HCT116 (cell line): Measurements from ENCODE around the gene TAMALIN. TPM values are rescaled to one million over a fixed set of nuclear protein-coding genes. Genes with fewer than 3 reads are reported as not detected.

Experiments
- ATAC-seq: fragments of 200-7000 bp; cut with Tn5 transposase; 2 replicates; pipeline ENCODE4 v1.9.1; 2020; ENCODE audit warnings: mild to moderate bottlenecking, moderate library complexity
- BruUV-seq: library from RNA; stranded (reverse); fragments of 400-500 nt; replicated peaks from 2 replicates; lab custom pipeline; 2021; lab: Mats Ljungman, UMichigan
- CTCF ChIA-PET: fragments of 300-600 bp; sonication (Branson Sonifier 250); formaldehyde crosslinking; loops from one replicate; lab custom pipeline; 2021; ENCODE audit warnings: antibody characterized with exemption; lab: Charles Lee
- POLR2A ChIA-PET: fragments of 300-600, 350-600 bp; sonication (Branson Sonifier 250); formaldehyde crosslinking; loops from one replicate; lab custom pipeline; 2021; ENCODE audit warnings: antibody characterized with exemption; lab: Charles Lee
- RAD21 ChIA-PET, 2 experiments: fragments of 300-600 bp; sonication (Branson Sonifier 250); formaldehyde crosslinking; loops; one replicate each; lab custom pipeline; 2023; ENCODE audit warnings: low total read pairs in 2 of 2; ENCODE audit not compliant: uncharacterized antibody in 2 of 2, unreplicated experiment in 2 of 2, low non-redundant PET in 1 of 2; lab: Charles Lee
- DNase-seq: peaks from one replicate; pipeline ENCODE4 v3.0.0-alpha.2; 2010; ENCODE audit warnings: low read depth, low spot score
- H2AFZ ChIP-seq: fragments of 200-600 bp; shearing (Covaris generic), sonication (generic); 2 replicates; pipeline ENCODE4 v1.6.1; 2017; ENCODE audit warnings: low read depth, mixed run types, mixed read lengths, antibody characterized with exemption, low read length; ENCODE audit not compliant: poor library complexity, severe bottlenecking
- H3K27ac ChIP-seq: 2 replicates; pipeline ENCODE4 v1.5.1; 2012; ENCODE audit warnings: low read depth, low read length
- H3K27me3 ChIP-seq: fragments of 200-600 bp; sonication (generic); 2 replicates; pipeline ENCODE4 v1.6.1; 2016; ENCODE audit warnings: mixed run types, low read length, mixed read lengths; ENCODE audit not compliant: insufficient read depth
- H3K36me3 ChIP-seq, 2 experiments: fragments of 200-500 bp in 1 of 2; fragments of 200-600 bp in 1 of 2; sonication (Bioruptor generic) in 1 of 2; sonication (generic) in 1 of 2; 2 replicates each; pipeline versions ENCODE4 v1.5.1 to v1.6.1; 2014 to 2016; ENCODE audit warnings: low read length in 2 of 2, inconsistent platforms in 1 of 2, mixed read lengths in 1 of 2, mixed run types in 1 of 2; ENCODE audit not compliant: insufficient read depth in 2 of 2, control insufficient read depth in 1 of 2
- H3K4me1 ChIP-seq, 2 experiments: fragments of 200-600 bp in 1 of 2; sonication (generic) in 1 of 2; 2 replicates each; pipeline versions ENCODE4 v1.5.1 to v1.6.1; 2012 to 2017; ENCODE audit warnings: low read length in 2 of 2, inconsistent platforms in 1 of 2, mild to moderate bottlenecking in 1 of 2, mixed read lengths in 1 of 2, mixed run types in 1 of 2, moderate library complexity in 1 of 2; ENCODE audit not compliant: insufficient read depth in 2 of 2, control insufficient read depth in 1 of 2
- H3K4me2 ChIP-seq: fragments of 200-600 bp; sonication (generic); 2 replicates; pipeline ENCODE4 v1.6.1; 2017; ENCODE audit warnings: mixed run types, low read length, mixed read lengths
- H3K4me3 ChIP-seq, 2 experiments: fragments of 200-600 bp in 1 of 2; sonication (generic) in 1 of 2; replicated peaks in 1 of 2; 2 replicates each; pipeline ENCODE4 v1.5.1; 2011 to 2016; ENCODE audit warnings: low read length in 2 of 2, control low read depth in 1 of 2, low read depth in 1 of 2, mild to moderate bottlenecking in 1 of 2, mixed read lengths in 1 of 2, mixed run types in 1 of 2
- H3K79me2 ChIP-seq: fragments of 200-600 bp; sonication (generic); 2 replicates; pipeline ENCODE4 v1.6.1; 2017; ENCODE audit warnings: mild to moderate bottlenecking, mixed run types, low read length, moderate library complexity, mixed read lengths; ENCODE audit not compliant: insufficient read depth
- H3K9ac ChIP-seq: fragments of 200-600 bp; sonication (generic); 2 replicates; pipeline ENCODE4 v1.6.1; 2016; ENCODE audit warnings: low read length, mixed read lengths
- H3K9me2 ChIP-seq: fragments of 200-600 bp; sonication (generic), shearing (Covaris generic); 2 replicates; pipeline ENCODE4 v1.6.1; 2017; ENCODE audit warnings: mixed run types, mild to moderate bottlenecking, moderate library complexity; ENCODE audit not compliant: insufficient read depth
- H3K9me3 ChIP-seq, 2 experiments: fragments of 200-500 bp in 1 of 2; fragments of 200-600 bp in 1 of 2; sonication (Bioruptor generic) in 1 of 2; sonication (generic) in 1 of 2; 2 replicates each; pipeline ENCODE4 v1.6.1; 2014 to 2017; ENCODE audit warnings: low read length in 2 of 2, mixed read lengths in 2 of 2, inconsistent platforms in 1 of 2, low read depth in 1 of 2, mild to moderate bottlenecking in 1 of 2, mixed run types in 1 of 2, moderate library complexity in 1 of 2; ENCODE audit not compliant: control insufficient read depth in 1 of 2, insufficient read depth in 1 of 2
- H4K20me1 ChIP-seq: fragments of 200-600 bp; sonication (generic), shearing (Covaris generic); 2 replicates; pipeline ENCODE4 v1.6.1; 2017; ENCODE audit warnings: mixed run types, mild to moderate bottlenecking, moderate library complexity; ENCODE audit not compliant: insufficient read depth
- ATF3 ChIP-seq: IDR thresholded peaks from 2 replicates; pipeline ENCODE4 v1.6.1; 2012
- CBX3 ChIP-seq: IDR thresholded peaks from 2 replicates; pipeline ENCODE4 v1.6.1; 2012; ENCODE audit warnings: low read depth
- CTCF ChIP-seq, 3 experiments: fragments of 200-600 bp in 1 of 3; sonication (generic) in 1 of 3; IDR thresholded peaks in 2 of 3; conservative IDR thresholded peaks in 1 of 3; 2 replicates each; pipeline ENCODE4 v1.5.1; 2012 to 2017; ENCODE audit warnings: low read depth in 2 of 3, low read length in 2 of 3, antibody characterized with exemption in 1 of 3, borderline replicate concordance in 1 of 3, control low read depth in 1 of 3, mild to moderate bottlenecking in 1 of 3, mixed read lengths in 1 of 3, mixed run types in 1 of 3, moderate library complexity in 1 of 3; ENCODE audit not compliant: insufficient read depth in 1 of 3
- EGR1 ChIP-seq: IDR thresholded peaks from 2 replicates; pipeline ENCODE4 v1.6.1; 2012; ENCODE audit warnings: low read depth
- EZH2 ChIP-seq: fragments of 200-600 bp; sonication (generic); IDR thresholded peaks from 2 replicates; pipeline ENCODE4 v1.6.1; 2017; ENCODE audit warnings: antibody characterized with exemption, mixed run types
- JUND ChIP-seq: IDR thresholded peaks from 2 replicates; pipeline ENCODE4 v1.6.1; 2012
- MAX ChIP-seq: IDR thresholded peaks from 2 replicates; pipeline ENCODE4 v1.6.1; 2012
- POLR2A ChIP-seq: IDR thresholded peaks from 2 replicates; pipeline ENCODE4 v1.7.0; 2011; ENCODE audit warnings: borderline replicate concordance; ENCODE audit not compliant: insufficient read depth, insufficient read length; ENCODE audit errors: extremely low read depth
- POLR2AphosphoS5 ChIP-seq: IDR thresholded peaks from 2 replicates; pipeline ENCODE4 v1.6.1; 2011; ENCODE audit warnings: mild to moderate bottlenecking, low read depth, low read length, moderate library complexity
- RAD21 ChIP-seq: IDR thresholded peaks from 2 replicates; pipeline ENCODE4 v1.6.1; 2012; ENCODE audit warnings: low read depth, mild to moderate bottlenecking
- SP1 ChIP-seq: IDR thresholded peaks from 2 replicates; pipeline ENCODE4 v1.6.1; 2012; ENCODE audit warnings: low read depth
- TCF7L2 ChIP-seq: IDR thresholded peaks from 2 replicates; pipeline ENCODE4 v1.7.0; 2011; ENCODE audit warnings: borderline replicate concordance, inconsistent platforms; ENCODE audit not compliant: insufficient read depth, insufficient read length; ENCODE audit errors: extremely low read depth
- YY1 ChIP-seq: IDR thresholded peaks from 2 replicates; pipeline ENCODE4 v1.6.1; 2011; ENCODE audit warnings: low read length, low read depth, moderate library complexity, mild to moderate bottlenecking; ENCODE audit not compliant: insufficient replicate concordance; ENCODE audit errors: extremely low read depth
- ZBTB33 ChIP-seq: IDR thresholded peaks from 2 replicates; pipeline ENCODE4 v1.6.1; 2011; ENCODE audit warnings: mild to moderate bottlenecking, low read length, moderate library complexity; ENCODE audit not compliant: insufficient replicate concordance; ENCODE audit errors: extremely low read depth
- ZFX ChIP-seq: fragments of 450-650 bp; IDR thresholded peaks from 2 replicates; pipeline ENCODE4 v1.6.1; 2017
- ZNF274 ChIP-seq: fragments of 200-500 bp; sonication (Bioruptor generic); IDR thresholded peaks from 2 replicates; pipeline ENCODE4 v1.6.1; 2014; ENCODE audit warnings: mild to moderate bottlenecking, low read depth, low read length, inconsistent platforms
- intact Hi-C: fragments of 100-400 bp; cut with micrococcal nuclease; formaldehyde crosslinking; loops from 2 replicates; pipeline ENCODE4 v1.10.0; 2022
- total RNA-seq: library from RNA; stranded (reverse); gene quantifications from one replicate; pipeline ENCODE4 v1.2.1, GENCODE V29; 2021; ENCODE audit not compliant: unreplicated experiment
- TF ChIP-seq, protein P1 (sequence below): IDR thresholded peaks from 2 replicates; pipeline ENCODE4 v1.6.1; 2012; ENCODE audit warnings: low read depth

Gene TAMALIN
- total RNA-seq, 1 experiment from 2014 or later: 1.1 TPM

- Histone ChIP-seq H3K79me2 (peaks cover 45% of the 10 kb centered on the region), H3K4me2 (no peak overlapping the region), H2AFZ (no peak overlapping the region), H3K4me3 (no peak overlapping the region), H3K9me3 (no peaks in the 10 kb centered on the region), H3K27ac (no peak overlapping the region), H3K36me3 (peaks cover 5 to 13% of the 10 kb centered on the region in 2 experiments; a peak in 2 of 4 replicates), H3K9me2 (no peaks in the 10 kb centered on the region), H3K27me3 (no peaks in the 10 kb centered on the region), H3K4me1 (peaks cover 12 to 17% of the 10 kb centered on the region in 2 experiments), H4K20me1 (no peaks in the 10 kb centered on the region), H3K9ac (no peak overlapping the region)
- TF ChIP-seq EGR1 (no peak), ZFX (no peak), CTCF (IDR thresholded peaks at IDR 0.05 in 2 of 3, conservative IDR thresholded peaks at IDR 0.05 in 1 of 3; ENCODE audit: borderline replicate concordance in 1 of 3, insufficient read depth in 1 of 3, low read depth in 2 of 3, low read length in 2 of 3) (no peak), TCF7L2 (no peak), YY1 (no peak), ZNF274 (no peak), POLR2A (no peak), POLR2AphosphoS5 (no peak), ZBTB33 (no peak), SP1 (no peak), MAX (no peak), EZH2 (no peak), RAD21 (no peak), CBX3 (no peak), JUND (no peak), ATF3 (no peak)
- TF ChIP-seq, protein P1, sequence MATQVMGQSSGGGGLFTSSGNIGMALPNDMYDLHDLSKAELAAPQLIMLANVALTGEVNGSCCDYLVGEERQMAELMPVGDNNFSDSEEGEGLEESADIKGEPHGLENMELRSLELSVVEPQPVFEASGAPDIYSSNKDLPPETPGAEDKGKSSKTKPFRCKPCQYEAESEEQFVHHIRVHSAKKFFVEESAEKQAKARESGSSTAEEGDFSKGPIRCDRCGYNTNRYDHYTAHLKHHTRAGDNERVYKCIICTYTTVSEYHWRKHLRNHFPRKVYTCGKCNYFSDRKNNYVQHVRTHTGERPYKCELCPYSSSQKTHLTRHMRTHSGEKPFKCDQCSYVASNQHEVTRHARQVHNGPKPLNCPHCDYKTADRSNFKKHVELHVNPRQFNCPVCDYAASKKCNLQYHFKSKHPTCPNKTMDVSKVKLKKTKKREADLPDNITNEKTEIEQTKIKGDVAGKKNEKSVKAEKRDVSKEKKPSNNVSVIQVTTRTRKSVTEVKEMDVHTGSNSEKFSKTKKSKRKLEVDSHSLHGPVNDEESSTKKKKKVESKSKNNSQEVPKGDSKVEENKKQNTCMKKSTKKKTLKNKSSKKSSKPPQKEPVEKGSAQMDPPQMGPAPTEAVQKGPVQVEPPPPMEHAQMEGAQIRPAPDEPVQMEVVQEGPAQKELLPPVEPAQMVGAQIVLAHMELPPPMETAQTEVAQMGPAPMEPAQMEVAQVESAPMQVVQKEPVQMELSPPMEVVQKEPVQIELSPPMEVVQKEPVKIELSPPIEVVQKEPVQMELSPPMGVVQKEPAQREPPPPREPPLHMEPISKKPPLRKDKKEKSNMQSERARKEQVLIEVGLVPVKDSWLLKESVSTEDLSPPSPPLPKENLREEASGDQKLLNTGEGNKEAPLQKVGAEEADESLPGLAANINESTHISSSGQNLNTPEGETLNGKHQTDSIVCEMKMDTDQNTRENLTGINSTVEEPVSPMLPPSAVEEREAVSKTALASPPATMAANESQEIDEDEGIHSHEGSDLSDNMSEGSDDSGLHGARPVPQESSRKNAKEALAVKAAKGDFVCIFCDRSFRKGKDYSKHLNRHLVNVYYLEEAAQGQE: no peak
- ATAC-seq (no peak), DNase-seq (no peak)
- POLR2A ChIA-PET: no interaction called here
- RAD21 ChIA-PET: no interaction called here
- intact Hi-C loops: loop anchor here (5.0 kb wide), 1 partner anchor 147 kb away; no protein-coding TSS in a partner anchor
- CTCF ChIA-PET: no interaction called here
- no TSS peak for BruUV-seq
Observed at GRCh38 chr12:51974646-51975045, 32.1 kb upstream of the TAMALIN start.
